OCI-LY1 (cell line): ENCODE results near the gene PYDC1.

ENCODE experiments used
- EZH2 ChIP-seq: fragments of 200-600 bp; sonication (generic), shearing (Covaris generic); IDR thresholded peaks from 2 replicates; pipeline ENCODE4 v1.8.0; 2017; ENCODE audit warnings: borderline replicate concordance, mixed run types, mild to moderate bottlenecking, antibody characterized with exemption, low read length, moderate library complexity, mixed read lengths
- TF ChIP-seq, protein P1 (sequence below): fragments of 200-600 bp; sonication (generic), shearing (Covaris generic); IDR thresholded peaks from 2 replicates; pipeline ENCODE4 v1.5.1; 2017; ENCODE audit warnings: mild to moderate bottlenecking, antibody characterized with exemption, low read length, moderate library complexity, mixed read lengths

DNA sequence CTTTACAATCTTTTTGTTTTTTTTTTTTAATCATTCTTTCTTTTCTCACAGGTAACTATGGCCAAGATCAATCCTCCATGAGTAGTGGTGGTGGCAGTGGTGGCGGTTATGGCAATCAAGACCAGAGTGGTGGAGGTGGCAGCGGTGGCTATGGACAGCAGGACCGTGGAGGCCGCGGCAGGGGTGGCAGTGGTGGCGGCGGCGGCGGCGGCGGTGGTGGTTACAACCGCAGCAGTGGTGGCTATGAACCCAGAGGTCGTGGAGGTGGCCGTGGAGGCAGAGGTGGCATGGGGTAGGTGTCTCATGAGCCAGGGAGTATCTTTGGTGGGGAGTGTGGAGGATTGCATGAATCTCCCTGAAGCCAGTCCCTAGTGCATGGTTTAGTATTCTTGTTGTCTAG, 32.0 kb downstream of the PYDC1 start:
- TF ChIP-seq, protein P1, sequence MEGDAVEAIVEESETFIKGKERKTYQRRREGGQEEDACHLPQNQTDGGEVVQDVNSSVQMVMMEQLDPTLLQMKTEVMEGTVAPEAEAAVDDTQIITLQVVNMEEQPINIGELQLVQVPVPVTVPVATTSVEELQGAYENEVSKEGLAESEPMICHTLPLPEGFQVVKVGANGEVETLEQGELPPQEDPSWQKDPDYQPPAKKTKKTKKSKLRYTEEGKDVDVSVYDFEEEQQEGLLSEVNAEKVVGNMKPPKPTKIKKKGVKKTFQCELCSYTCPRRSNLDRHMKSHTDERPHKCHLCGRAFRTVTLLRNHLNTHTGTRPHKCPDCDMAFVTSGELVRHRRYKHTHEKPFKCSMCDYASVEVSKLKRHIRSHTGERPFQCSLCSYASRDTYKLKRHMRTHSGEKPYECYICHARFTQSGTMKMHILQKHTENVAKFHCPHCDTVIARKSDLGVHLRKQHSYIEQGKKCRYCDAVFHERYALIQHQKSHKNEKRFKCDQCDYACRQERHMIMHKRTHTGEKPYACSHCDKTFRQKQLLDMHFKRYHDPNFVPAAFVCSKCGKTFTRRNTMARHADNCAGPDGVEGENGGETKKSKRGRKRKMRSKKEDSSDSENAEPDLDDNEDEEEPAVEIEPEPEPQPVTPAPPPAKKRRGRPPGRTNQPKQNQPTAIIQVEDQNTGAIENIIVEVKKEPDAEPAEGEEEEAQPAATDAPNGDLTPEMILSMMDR: no peak
- no peak for TF ChIP-seq EZH2
